Heart left ventricle (tissue), 16 donors: ENCODE results near the gene CBLC. TPM values are rescaled to one million over a fixed set of nuclear protein-coding genes. Genes with fewer than 3 reads are reported as not detected.
A peak's percentile ranks its signal among the peaks of the same experiment; 100 is the strongest.

Experiments used
- ATAC-seq, 4 donors: fragments of 200-7000 bp; cut with Tn5 transposase; one replicate each; pipeline ENCODE4 v1.9.1; 2020 to 2022; ENCODE audit warnings: moderate library complexity in 4 of 4, mild to moderate bottlenecking in 3 of 4, moderate number of reproducible peaks in 1 of 4
- DNase-seq, 5 donors: peaks; one replicate each; pipeline ENCODE4 v3.0.0-alpha.2; 2020
- H3K27ac ChIP-seq, 12 donors: fragments of 200-600 bp; sonication (generic) in 4 of 12; one replicate each; pipeline versions ENCODE4 v1.5.0 to v1.8.0; 2016 to 2022; ENCODE audit warnings: mild to moderate bottlenecking in 2 of 12
- H3K27me3 ChIP-seq, 9 donors: fragments of 200-600 bp; sonication (generic) in 2 of 9; one replicate each; pipeline versions ENCODE4 v1.5.1 to v1.8.0; 2016 to 2022; ENCODE audit warnings: mild to moderate bottlenecking in 3 of 9
- H3K36me3 ChIP-seq, 9 donors: fragments of 200-600 bp; sonication (generic) in 2 of 9; one replicate each; pipeline versions ENCODE4 v1.5.0 to v1.8.0; 2018 to 2022; ENCODE audit warnings: mild to moderate bottlenecking in 2 of 9
- H3K4me1 ChIP-seq, 12 donors: fragments of 200-600 bp; sonication (generic) in 4 of 12; one replicate each; pipeline versions ENCODE4 v1.5.0 to v1.8.0; 2016 to 2022; ENCODE audit warnings: mild to moderate bottlenecking in 3 of 12
- H3K4me3 ChIP-seq, 12 donors: fragments of 200-600 bp; sonication (generic) in 4 of 12; one replicate each; pipeline versions ENCODE4 v1.5.0 to v1.8.0; 2017 to 2022; ENCODE audit warnings: mild to moderate bottlenecking in 9 of 12, moderate library complexity in 4 of 12
- H3K9me3 ChIP-seq, 12 donors: fragments of 200-600 bp; sonication (generic) in 4 of 12; one replicate each; pipeline versions ENCODE4 v1.5.0 to v1.8.0; 2016 to 2022; ENCODE audit warnings: mild to moderate bottlenecking in 1 of 12
- CTCF ChIP-seq, 12 donors: fragments of 200-600 bp; sonication (generic) in 4 of 12; IDR thresholded peaks; one replicate each; pipeline versions ENCODE4 v1.5.0 to v1.8.0; 2018 to 2022; ENCODE audit warnings: antibody characterized with exemption in 12 of 12, mild to moderate bottlenecking in 5 of 12
- POLR2A ChIP-seq, 2 donors: fragments of 450-650 bp; IDR thresholded peaks; one replicate each; pipeline ENCODE4 v1.6.1; 2017; ENCODE audit warnings: antibody characterized with exemption in 2 of 2, mild to moderate bottlenecking in 2 of 2, moderate library complexity in 2 of 2
- WGBS, 4 donors: extraction: QIAGEN DNeasy Blood & Tissue Kit in 2 of 4; methylation state at CpG; one replicate each; pipeline versions ENCODE4 v1.1.5 to v1.1.7; 2013 to 2018; 5-methylcytosine and 5-hydroxymethylcytosine counted together
- intact Hi-C, 10 donors: fragments of 100-400 bp; cut with DNase I; formaldehyde crosslinking; loops; one replicate each; pipeline versions ENCODE4 v1.11.1 to v1.14.2; 2022
- polyA plus RNA-seq, 2 donors: library from polyadenylated mRNA; stranded (reverse); fragments of 200-250 nt; gene quantifications; one replicate each; pipeline ENCODE4 v1.2.3, GENCODE V29; 2013
- total RNA-seq, 9 donors: library from RNA; depleted of rRNA in 2 of 9; stranded (reverse); fragments of >200 nt in 2 of 9; fragmentation: NEBNext Ultra II Directional in 3 of 9; extraction: Animal tissue kit (Norgen Biotek cat#: 25700) in 3 of 9; gene quantifications; one replicate each; pipeline versions ENCODE4 v1.1.0 to v1.2.4, GENCODE V29; 2016 to 2023
- donor health status: ischemic (EF 13 %, LVEDD 7.1; RV severe dilation, severe dysfunction).
- donor health status: healthy with polysubstance abuse.
- donor health status: DM: no; HTN: yes; CAD: no.
- donor health status: DM: no; HTN: no; CAD: no.
- donor health status: ischemic (EF 25% LVEDD 6.9; RV normal size, moderate dysfunction).
- donor health status: ischemic (EF 25% LVEDD 5.7; RV mildly dilated, moderate dysfunction).
- donor health status: healthy.
- donor health status: DM: yes; HTN: yes; CAD: no.
- donor health status: ischemic (EF 35%, LVEDD 5.7; RV mildly dilated, moderate dysfunction).
- donor health status: nonischemic (EF 11% LVEDD 7.7; RV severe dilation, severe dysfunction).
- donor health status: DM: yes; HTN: yes; CAD: no.
- donor health status: PGD.
- donor health status: ischemic (EF 29% LVEDD 5.4; RV normal size, mild dysfunction).
- donor health status: nonischemic (EF 23%, LVEDD 6.1; RV moderate dilation, normal function).

Gene CBLC
- total and polyA plus RNA-seq, 11 donors, result 0.04 TPM; not detected in 10

DNA sequence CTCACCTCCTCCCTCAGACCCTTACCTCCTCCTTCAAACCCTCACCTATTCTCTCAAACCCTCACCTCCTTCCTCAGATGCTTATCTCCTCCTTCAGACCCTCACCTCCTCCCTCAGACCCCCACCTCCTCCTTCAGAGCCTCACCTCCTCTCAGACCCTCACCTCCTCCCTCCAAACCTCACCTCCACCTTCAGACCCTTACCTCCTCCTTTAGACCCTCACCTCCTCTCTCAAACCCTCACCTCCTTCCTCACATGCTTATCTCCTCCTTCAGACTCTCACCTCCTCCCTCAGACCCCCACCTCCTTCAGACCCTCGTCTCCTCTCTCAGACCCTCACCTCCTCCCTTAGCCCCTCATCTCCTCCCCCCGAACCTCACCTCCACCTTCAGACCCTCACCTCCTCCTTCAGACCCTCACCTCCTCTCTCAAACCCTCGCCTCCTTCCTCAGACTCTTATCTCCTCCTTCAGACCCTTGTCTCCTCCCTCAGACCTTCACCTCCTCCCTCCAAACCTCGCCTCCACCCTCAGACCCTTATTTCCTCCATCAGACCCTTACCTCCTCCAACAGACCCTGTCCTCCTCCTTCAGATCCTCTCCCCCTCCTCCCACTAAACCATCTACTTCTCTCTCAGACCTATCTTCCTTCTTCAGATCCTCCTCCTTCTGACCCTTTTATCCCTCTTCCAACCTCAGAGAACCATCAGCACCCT lies 31.6 kb upstream of the CBLC start:
- DNase-seq, result no peak
- peaks cover 0 to 16% (median under 1%) of the 10 kb centered on the region in 9 donors for H3K36me3 ChIP-seq
- H3K27me3 ChIP-seq, result no peaks in the 10 kb centered on the region
- 75 to 84% (median 81%) methylated on average over 4 of the region's 4 CpGs for WGBS, 4 donors
- no peak for ATAC-seq
- H3K4me1 ChIP-seq, result peaks cover 7 to 83% (median 63%) of the 10 kb centered on the region in 12 donors
- no peaks in the 10 kb centered on the region for H3K9me3 ChIP-seq
- TF ChIP-seq POLR2A (IDR thresholded peaks at IDR 0.05) (no peak), CTCF (IDR thresholded peaks at IDR 0.05) (no peak)
- H3K27ac ChIP-seq, result peak overlapping the region; percentile 51 to 100 (median 96)
- intact Hi-C loops, result no loop called here
- no peak overlapping the region for H3K4me3 ChIP-seq

DNA sequence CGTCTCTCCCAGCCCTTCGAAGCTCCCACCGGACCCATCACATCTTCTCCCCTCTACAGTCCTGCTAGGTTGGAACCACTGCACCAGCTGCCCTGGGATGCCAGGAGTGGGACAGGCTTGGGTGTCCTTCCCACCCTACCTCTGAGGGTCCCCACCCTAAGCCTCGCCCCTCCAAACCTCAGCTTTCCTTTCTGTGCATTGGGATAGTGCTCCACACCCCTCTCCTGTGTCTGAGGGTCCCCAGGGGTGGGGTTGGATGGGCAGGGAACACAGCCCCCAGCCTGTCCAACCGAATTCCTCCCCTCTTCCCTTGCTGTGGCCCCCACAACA lies 31.1 kb upstream of the CBLC start:
- peak overlapping the region in 3 of 12 donors; percentile 74 to 96 (median 93) for H3K4me3 ChIP-seq
- peaks cover 9 to 83% (median 63%) of the 10 kb centered on the region in 12 donors for H3K4me1 ChIP-seq
- peak overlapping the region; percentile 88 to 100 (median 96) for H3K27ac ChIP-seq
- H3K9me3 ChIP-seq, result no peaks in the 10 kb centered on the region
- H3K36me3 ChIP-seq, result peaks cover 0 to 21% (median 6%) of the 10 kb centered on the region in 9 donors
- 65 to 77% (median 71%) methylated on average over 5 of the region's 5 CpGs for WGBS, 4 donors
- ATAC-seq (no peak), DNase-seq (no peak)
- intact Hi-C loops, result no loop called here
- TF ChIP-seq POLR2A (IDR thresholded peaks at IDR 0.05) (no peak), CTCF (IDR thresholded peaks at IDR 0.05) (no peak)
- no peaks in the 10 kb centered on the region for H3K27me3 ChIP-seq

- WGBS, 4 donors, result 5 to 13% (median 7%) methylated on average over 18 to 34 of the region's 34 CpGs
- intact Hi-C loops, result no loop called here
- H3K27ac ChIP-seq, result peak overlapping the region; percentile 88 to 100 (median 96)
- no peaks in the 10 kb centered on the region for H3K27me3 ChIP-seq
- H3K36me3 ChIP-seq, result peaks cover 0 to 27% (median 12%) of the 10 kb centered on the region in 9 donors
- no peaks in the 10 kb centered on the region for H3K9me3 ChIP-seq
- peak overlapping the region; percentile 74 to 99 (median 88) for H3K4me3 ChIP-seq
- DNase-seq (peak; percentile 94 to 98 (median 96)), ATAC-seq (peak; percentile 88 to 96 (median 94))
- TF ChIP-seq POLR2A (IDR thresholded peaks at IDR 0.05) (peak in 1 of 2 donors; percentile 57), CTCF (IDR thresholded peaks at IDR 0.05) (no peak)
- peaks cover 9 to 84% (median 62%) of the 10 kb centered on the region in 12 donors for H3K4me1 ChIP-seq
Observed at GRCh38 chr19:44746946-44747738, 30.5 kb upstream of the CBLC start.
